Measurements from ENCODE around the gene HSD17B1.
"Not testable (repeated sequence)": the region's sequence is repeated elsewhere in the genome, so short reads cannot be mapped to it uniquely, and the experiment has no call there.

Gene HSD17B1

GRCh38 chr17:42548070-42548837 is 4.5 kb upstream of the HSD17B1 start:
- DNase-seq, result peak; percentile 72

- no peak for DNase-seq
Measured at GRCh38 chr17:42548993-42549755, 3.5 kb upstream of the HSD17B1 start.

- no peak for DNase-seq
Measured at GRCh38 chr17:42553161-42553818, 567 bp downstream of the HSD17B1 start.

GRCh38 chr17:42553866-42554249 is 1.1 kb downstream of the HSD17B1 start:
- no peak for DNase-seq

GRCh38 chr17:42554250-42555121 is 1.8 kb downstream of the HSD17B1 start:
- peak; percentile 71 for DNase-seq

GRCh38 chr17:42555122-42555622 is 2.4 kb downstream of the HSD17B1 start:
- no peak for DNase-seq

GRCh38 chr17:42555961-42556617 is 3.4 kb downstream of the HSD17B1 start:
- DNase-seq, result not testable (repeated sequence)

GRCh38 chr17:42559075-42559474 is 6.4 kb downstream of the HSD17B1 start:
- DNase-seq, result peak; percentile 6

GRCh38 chr17:42560246-42560645 is 7.5 kb downstream of the HSD17B1 start:
- DNase-seq, result no peak

- DNase-seq, result peak; percentile 89
Measured at GRCh38 chr17:42561897-42562387, 9.2 kb downstream of the HSD17B1 start, which contains the start of gene COASY. COASY (plus strand) TSS chr17:42562148; CDS start chr17:42562623, 475 bp downstream.

- DNase-seq, result no peak
Measured at GRCh38 chr17:42562388-42563142, 9.8 kb downstream of the HSD17B1 start.

- no peak for DNase-seq
Measured at GRCh38 chr17:42563143-42563509, 10.4 kb downstream of the HSD17B1 start.

- peak; percentile 13 for DNase-seq
Measured at GRCh38 chr17:42563543-42563942, 10.8 kb downstream of the HSD17B1 start.

- DNase-seq, result no peak
Measured at GRCh38 chr17:42563950-42564349, 11.2 kb downstream of the HSD17B1 start.

- no peak for DNase-seq
Measured at GRCh38 chr17:42564815-42565522, 12.2 kb downstream of the HSD17B1 start.

GRCh38 chr17:42565523-42566214 is 12.9 kb downstream of the HSD17B1 start:
- DNase-seq, result no peak

GRCh38 chr17:42566215-42566882 is 13.6 kb downstream of the HSD17B1 start:
- no peak for DNase-seq

GRCh38 chr17:42566883-42567573 is 14.3 kb downstream of the HSD17B1 start, which contains the start of gene MLX:
MLX (plus strand) TSS chr17:42567100; CDS start chr17:42567125, 25 bp downstream.
- DNase-seq, result peak; percentile 87

Data from NCI-H1105 treated with DMSO at 0.1 percent for 48 hours (cell line).